NT2/D1 (cell line): ENCODE results near the gene ZMYND12.

Experiments used
- SUZ12 ChIP-seq: IDR thresholded peaks from 2 replicates; pipeline ENCODE4 v1.6.1; 2011; ENCODE audit not compliant: insufficient read length, insufficient read depth; ENCODE audit errors: extremely low read depth
- YY1 ChIP-seq: IDR thresholded peaks from 2 replicates; pipeline ENCODE4 v1.6.1; 2011; ENCODE audit not compliant: insufficient read length, insufficient read depth
- ZNF274 ChIP-seq: IDR thresholded peaks from 2 replicates; pipeline ENCODE4 v1.6.1; 2011; ENCODE audit warnings: mild to moderate bottlenecking, low read depth, low read length

- TF ChIP-seq YY1 (no peak), ZNF274 (no peak), SUZ12 (no peak)
Measured at GRCh38 chr1:42434340-42434739, 21.5 kb downstream of the ZMYND12 start.
